BJ (cell line): ENCODE measurements around the gene COL11A1. TPM values are rescaled to one million over a fixed set of nuclear protein-coding genes. Genes with fewer than 3 reads are reported as not detected.

Experiments used
- CTCF ChIA-PET: fragments of 350-600 bp; formaldehyde crosslinking; extraction: SDS; loops from one replicate; lab custom pipeline; 2021; ENCODE audit warnings: antibody characterized with exemption, inconsistent platforms; lab: Yijun Ruan, JAX
- POLR2A ChIA-PET: fragments of 300-600 bp; sonication (Branson Sonifier 250); formaldehyde crosslinking; extraction: SDS; loops from one replicate; lab custom pipeline; 2021; ENCODE audit warnings: antibody characterized with exemption; lab: Charles Lee
- DNase-seq: peaks from one replicate; pipeline ENCODE4 v3.0.0-alpha.2; 2011; ENCODE audit warnings: low read depth
- H3K27me3 ChIP-seq: 2 replicates; pipeline ENCODE4 v1.6.0; 2011; ENCODE audit warnings: low read length; ENCODE audit not compliant: control insufficient read depth, insufficient read depth
- H3K36me3 ChIP-seq: 2 replicates; pipeline ENCODE4 v1.5.1; 2011; ENCODE audit warnings: low read length; ENCODE audit not compliant: control insufficient read depth, insufficient read depth
- H3K4me3 ChIP-seq: 2 replicates; pipeline ENCODE4 v1.5.1; 2011; ENCODE audit warnings: low read depth, mild to moderate bottlenecking, control low read depth, low read length
- CTCF ChIP-seq: IDR thresholded peaks from 2 replicates; pipeline ENCODE4 v1.5.1; 2011; ENCODE audit warnings: low read depth, mild to moderate bottlenecking, control low read depth, inconsistent platforms, low read length, moderate library complexity; ENCODE audit not compliant: insufficient read depth
- polyA plus RNA-seq: library from polyadenylated mRNA; depleted of rRNA; stranded (reverse); fragments of >200 nt; gene quantifications from 2 replicates; pipeline ENCODE4 v1.2.3, GENCODE V29; 2011

Gene COL11A1
- polyA plus RNA-seq, 1 experiment = 34.4 TPM

- POLR2A ChIA-PET = no interaction called here
- Histone ChIP-seq H3K27me3 (no peaks in the 10 kb centered on the region), H3K4me3 (no peak overlapping the region), H3K36me3 (peaks cover 4% of the 10 kb centered on the region; the same call in 1 of the 2 replicates)
- no peak for TF ChIP-seq CTCF
- CTCF ChIA-PET = interaction anchor here (0.8 kb wide), 1 partner anchor 8 kb away, joined by 3 read pairs; no protein-coding TSS in a partner anchor
- DNase-seq = no peak
Measured at GRCh38 chr1:102961549-102961948, 146.8 kb downstream of the COL11A1 start.

GRCh38 chr1:102954576-102954975 is 153.7 kb downstream of the COL11A1 start:
- no peaks in the 10 kb centered on the region for H3K27me3 ChIP-seq
- H3K4me3 ChIP-seq = no peak overlapping the region
- TF ChIP-seq CTCF = no peak
- CTCF ChIA-PET = no interaction called here
- no peaks in the 10 kb centered on the region for H3K36me3 ChIP-seq
- no peak for DNase-seq
- POLR2A ChIA-PET = no interaction called here

- CTCF ChIA-PET = no interaction called here
- POLR2A ChIA-PET = no interaction called here
- no peaks in the 10 kb centered on the region for H3K27me3 ChIP-seq
- TF ChIP-seq CTCF = no peak
- H3K36me3 ChIP-seq = no peaks in the 10 kb centered on the region
- no peak for DNase-seq
- no peak overlapping the region for H3K4me3 ChIP-seq
Measured at GRCh38 chr1:102952400-102952799, 155.9 kb downstream of the COL11A1 start.

GRCh38 chr1:102942324-102942723 is 166.0 kb downstream of the COL11A1 start:
- no peak for DNase-seq
- H3K36me3 ChIP-seq = 0 out of 2 replicates have a peak, but pooled peaks cover 1% of the 10 kb centered on the region
- no peak overlapping the region for H3K4me3 ChIP-seq
- TF ChIP-seq CTCF = no peak
- POLR2A ChIA-PET = no interaction called here
- no peaks in the 10 kb centered on the region for H3K27me3 ChIP-seq
- CTCF ChIA-PET = no interaction called here

GRCh38 chr1:102941366-102941947 is 166.9 kb downstream of the COL11A1 start:
- no peak for DNase-seq
- CTCF ChIA-PET = no interaction called here
- no peak overlapping the region for H3K4me3 ChIP-seq
- H3K27me3 ChIP-seq = no peaks in the 10 kb centered on the region
- TF ChIP-seq CTCF = no peak
- 0 out of 2 replicates have a peak, but pooled peaks cover 1% of the 10 kb centered on the region for H3K36me3 ChIP-seq
- POLR2A ChIA-PET = no interaction called here
